GM12878 (cell line): ENCODE results near the gene PARP16. TPM values are rescaled to one million over a fixed set of nuclear protein-coding genes. Genes with fewer than 3 reads are reported as not detected.

ENCODE experiments used
- BCLAF1 ChIP-seq: fragments of 450-650 bp; IDR thresholded peaks from 2 replicates; pipeline ENCODE4 v1.6.1; 2017; ENCODE audit warnings: antibody characterized with exemption, mild to moderate bottlenecking, moderate library complexity
- CUX1 ChIP-seq: IDR thresholded peaks from 2 replicates; pipeline ENCODE4 v1.6.1; 2012; ENCODE audit warnings: improper control_type of control experiment, low read depth, low read length; ENCODE audit not compliant: insufficient replicate concordance
- DPF2 ChIP-seq: fragments of 450-650 bp; IDR thresholded peaks from 2 replicates; pipeline ENCODE4 v1.6.1; 2017; ENCODE audit warnings: mild to moderate bottlenecking
- NR2C2 ChIP-seq: IDR thresholded peaks from 2 replicates; pipeline ENCODE4 v1.6.1; 2011; ENCODE audit warnings: borderline replicate concordance, low read depth; ENCODE audit not compliant: control insufficient read depth, insufficient read length
- polyA plus RNA-seq, 11 experiments: library from polyadenylated mRNA; depleted of rRNA in 4 of 11; unstranded in 6 of 11; stranded (reverse) in 5 of 11; fragments of >200 nt; fragmentation: Nextera tagmentation in 4 of 11; fragmentation: Illumina TruSeq in 1 of 11; extraction: Ambion mirVana in 4 of 11; extraction: Trizol in 1 of 11; gene quantifications; 1 replicate in 1 of 11; 2 replicates in 10 of 11; pipeline versions ENCODE4 v1.2.1 to v1.2.3, GENCODE V29; 2011 to 2016; ENCODE audit warnings: inconsistent platforms in 2 of 11, missing spikeins in 2 of 11, low read depth in 1 of 11
- total RNA-seq, 4 experiments: library from RNA; depleted of rRNA in 3 of 4; stranded (reverse); fragments of >200 nt in 3 of 4; fragmentation: Illumina TruSeq in 1 of 4; extraction: Trizol in 1 of 4; gene quantifications; 2 replicates each; pipeline versions ENCODE4 v1.2.1 to v1.2.3, GENCODE V29; 2013 to 2021

Gene PARP16
- total and polyA plus RNA-seq, 10 of the 15 experiments (the other 5 are each of a cell fraction or from before 2014, with no cell fraction given) = 4.9 to 15.7 (median 9.9) TPM

- TF ChIP-seq CUX1 (no peak), BCLAF1 (no peak), NR2C2 (no peak), DPF2 (no peak)
Observed at GRCh38 chr15:65305776-65306175, 19.1 kb upstream of the PARP16 start (continued).
